ENCODE data around the gene TRIM68.
A peak's percentile ranks its signal among the peaks of the same experiment; 100 is the strongest.

TRIM68 gene

GRCh38 chr11:4607781-4608666 lies at the start of gene TRIM68:
TSS of gene TRIM68 (minus strand) at chr11:4608231. CDS start at chr11:4605504, 2,727 bp downstream.
- H3K4me3 ChIP-seq (ENCODE audit: low read length), result peak within 1 kb of the TSS; percentile 77
- no peaks in the 10 kb centered on the region for H3K27me3 ChIP-seq (ENCODE audit: control insufficient read depth, insufficient read depth, low read length)
- no peaks in the 10 kb centered on the region for H3K9me3 ChIP-seq (ENCODE audit: control insufficient read depth, low read length)
- peak within 1 kb of the TSS; percentile 85 for H3K9ac ChIP-seq (ENCODE audit: low read length)
- H3K36me3 ChIP-seq (ENCODE audit: control insufficient read depth, insufficient read depth, low read length), result no peaks in the 10 kb centered on the region
- H3K4me1 ChIP-seq (ENCODE audit: control insufficient read depth, insufficient read depth, low read length), result no peaks in the 10 kb centered on the region

- H3K4me3 ChIP-seq (ENCODE audit: low read length), result no peak overlapping the region
- H3K27me3 ChIP-seq (ENCODE audit: control insufficient read depth, insufficient read depth, low read length), result no peaks in the 10 kb centered on the region
- H3K9ac ChIP-seq (ENCODE audit: low read length), result no peak overlapping the region
- no peaks in the 10 kb centered on the region for H3K9me3 ChIP-seq (ENCODE audit: control insufficient read depth, low read length)
- H3K36me3 ChIP-seq (ENCODE audit: control insufficient read depth, insufficient read depth, low read length), result no peaks in the 10 kb centered on the region
- H3K4me1 ChIP-seq (ENCODE audit: control insufficient read depth, insufficient read depth, low read length), result no peaks in the 10 kb centered on the region
Measured at GRCh38 chr11:4654635-4655369, 46.8 kb upstream of the TRIM68 start.

GRCh38 chr11:4647766-4648165 lies 39.7 kb upstream of the TRIM68 start:
- Histone ChIP-seq H3K27me3 (ENCODE audit: control insufficient read depth, insufficient read depth, low read length) (no peaks in the 10 kb centered on the region), H3K9me3 (ENCODE audit: control insufficient read depth, low read length) (no peaks in the 10 kb centered on the region), H3K4me3 (ENCODE audit: low read length) (no peak overlapping the region), H3K4me1 (ENCODE audit: control insufficient read depth, insufficient read depth, low read length) (no peaks in the 10 kb centered on the region), H3K9ac (ENCODE audit: low read length) (no peak overlapping the region), H3K36me3 (ENCODE audit: control insufficient read depth, insufficient read depth, low read length) (no peaks in the 10 kb centered on the region)

GRCh38 chr11:4645974-4646373 lies 37.9 kb upstream of the TRIM68 start:
- H3K9ac ChIP-seq (ENCODE audit: low read length), result no peak overlapping the region
- no peak overlapping the region for H3K4me3 ChIP-seq (ENCODE audit: low read length)
- no peaks in the 10 kb centered on the region for H3K4me1 ChIP-seq (ENCODE audit: control insufficient read depth, insufficient read depth, low read length)

GRCh38 chr11:4644233-4644632 lies 36.2 kb upstream of the TRIM68 start:
- Histone ChIP-seq H3K27me3 (ENCODE audit: control insufficient read depth, insufficient read depth, low read length) (no peaks in the 10 kb centered on the region), H3K9ac (ENCODE audit: low read length) (no peak overlapping the region), H3K4me1 (ENCODE audit: control insufficient read depth, insufficient read depth, low read length) (no peaks in the 10 kb centered on the region)

More at GRCh38 chr11:4645974-4646373, 37.9 kb upstream of the TRIM68 start:
- Histone ChIP-seq H3K9me3 (ENCODE audit: control insufficient read depth, low read length) (no peaks in the 10 kb centered on the region), H3K36me3 (ENCODE audit: control insufficient read depth, insufficient read depth, low read length) (no peaks in the 10 kb centered on the region), H3K27me3 (ENCODE audit: control insufficient read depth, insufficient read depth, low read length) (no peaks in the 10 kb centered on the region)

GRCh38 chr11:4643682-4644081 lies 35.7 kb upstream of the TRIM68 start, which contains the start of gene OR51E1:
TSS of gene OR51E1 (plus strand) at chr11:4643982. CDS start at chr11:4652527, 8,545 bp downstream.
- Histone ChIP-seq H3K4me1 (ENCODE audit: control insufficient read depth, insufficient read depth, low read length) (no peaks in the 10 kb centered on the region), H3K9me3 (ENCODE audit: control insufficient read depth, low read length) (no peaks in the 10 kb centered on the region), H3K27me3 (ENCODE audit: control insufficient read depth, insufficient read depth, low read length) (no peaks in the 10 kb centered on the region), H3K4me3 (ENCODE audit: low read length) (no peak within 1 kb of the TSS), H3K9ac (ENCODE audit: low read length) (no peak within 1 kb of the TSS), H3K36me3 (ENCODE audit: control insufficient read depth, insufficient read depth, low read length) (no peaks in the 10 kb centered on the region)

More at GRCh38 chr11:4644233-4644632, 36.2 kb upstream of the TRIM68 start:
- no peaks in the 10 kb centered on the region for H3K9me3 ChIP-seq (ENCODE audit: control insufficient read depth, low read length)
- no peaks in the 10 kb centered on the region for H3K36me3 ChIP-seq (ENCODE audit: control insufficient read depth, insufficient read depth, low read length)
- no peak overlapping the region for H3K4me3 ChIP-seq (ENCODE audit: low read length)

GRCh38 chr11:4643076-4643475 lies 35.0 kb upstream of the TRIM68 start:
- Histone ChIP-seq H3K4me1 (ENCODE audit: control insufficient read depth, insufficient read depth, low read length) (no peaks in the 10 kb centered on the region), H3K4me3 (ENCODE audit: low read length) (no peak overlapping the region)

GRCh38 chr11:4642043-4642442 lies 34.0 kb upstream of the TRIM68 start:
- Histone ChIP-seq H3K36me3 (ENCODE audit: control insufficient read depth, insufficient read depth, low read length) (no peaks in the 10 kb centered on the region), H3K4me3 (ENCODE audit: low read length) (no peak overlapping the region), H3K4me1 (ENCODE audit: control insufficient read depth, insufficient read depth, low read length) (no peaks in the 10 kb centered on the region), H3K9ac (ENCODE audit: low read length) (no peak overlapping the region), H3K9me3 (ENCODE audit: control insufficient read depth, low read length) (no peaks in the 10 kb centered on the region), H3K27me3 (ENCODE audit: control insufficient read depth, insufficient read depth, low read length) (peaks cover 8% of the 10 kb centered on the region)

More at GRCh38 chr11:4643076-4643475, 35.0 kb upstream of the TRIM68 start:
- no peaks in the 10 kb centered on the region for H3K27me3 ChIP-seq (ENCODE audit: control insufficient read depth, insufficient read depth, low read length)
- no peak overlapping the region for H3K9ac ChIP-seq (ENCODE audit: low read length)
- no peaks in the 10 kb centered on the region for H3K36me3 ChIP-seq (ENCODE audit: control insufficient read depth, insufficient read depth, low read length)
- no peaks in the 10 kb centered on the region for H3K9me3 ChIP-seq (ENCODE audit: control insufficient read depth, low read length)

- Histone ChIP-seq H3K27me3 (ENCODE audit: control insufficient read depth, insufficient read depth, low read length) (peaks cover 9% of the 10 kb centered on the region), H3K9ac (ENCODE audit: low read length) (no peak overlapping the region), H3K9me3 (ENCODE audit: control insufficient read depth, low read length) (no peaks in the 10 kb centered on the region), H3K4me3 (ENCODE audit: low read length) (no peak overlapping the region), H3K36me3 (ENCODE audit: control insufficient read depth, insufficient read depth, low read length) (no peaks in the 10 kb centered on the region), H3K4me1 (ENCODE audit: control insufficient read depth, insufficient read depth, low read length) (no peaks in the 10 kb centered on the region)
Measured at GRCh38 chr11:4641501-4641900, 33.5 kb upstream of the TRIM68 start.

- H3K9me3 ChIP-seq (ENCODE audit: control insufficient read depth, low read length), result no peaks in the 10 kb centered on the region
Measured at GRCh38 chr11:4639931-4640330, 31.9 kb upstream of the TRIM68 start.

GRCh38 chr11:4637662-4638047 lies 29.6 kb upstream of the TRIM68 start:
- H3K9me3 ChIP-seq (ENCODE audit: control insufficient read depth, low read length), result no peaks in the 10 kb centered on the region

More at GRCh38 chr11:4639931-4640330, 31.9 kb upstream of the TRIM68 start:
- Histone ChIP-seq H3K36me3 (ENCODE audit: control insufficient read depth, insufficient read depth, low read length) (no peaks in the 10 kb centered on the region), H3K4me3 (ENCODE audit: low read length) (no peak overlapping the region), H3K4me1 (ENCODE audit: control insufficient read depth, insufficient read depth, low read length) (no peaks in the 10 kb centered on the region), H3K27me3 (ENCODE audit: control insufficient read depth, insufficient read depth, low read length) (peaks cover 9% of the 10 kb centered on the region), H3K9ac (ENCODE audit: low read length) (no peak overlapping the region)

More at GRCh38 chr11:4637662-4638047, 29.6 kb upstream of the TRIM68 start:
- Histone ChIP-seq H3K9ac (ENCODE audit: low read length) (no peak overlapping the region), H3K27me3 (ENCODE audit: control insufficient read depth, insufficient read depth, low read length) (peaks cover 9% of the 10 kb centered on the region), H3K4me3 (ENCODE audit: low read length) (no peak overlapping the region), H3K4me1 (ENCODE audit: control insufficient read depth, insufficient read depth, low read length) (no peaks in the 10 kb centered on the region), H3K36me3 (ENCODE audit: control insufficient read depth, insufficient read depth, low read length) (no peaks in the 10 kb centered on the region)
